Effector CD4-positive, alpha-beta T cell (primary cell): ENCODE measurements around the gene BRINP1. TPM values are rescaled to one million over a fixed set of nuclear protein-coding genes. Genes with fewer than 3 reads are reported as not detected.

Source experiments
- DNase-seq: peaks from one replicate; pipeline ENCODE4 v3.0.0-alpha.2; 2020
- total RNA-seq: gene quantifications from one replicate; lab custom pipeline; 2026; lab: John Stamatoyannopoulos, UW

BRINP1 gene
- not detected for total RNA-seq

DNA sequence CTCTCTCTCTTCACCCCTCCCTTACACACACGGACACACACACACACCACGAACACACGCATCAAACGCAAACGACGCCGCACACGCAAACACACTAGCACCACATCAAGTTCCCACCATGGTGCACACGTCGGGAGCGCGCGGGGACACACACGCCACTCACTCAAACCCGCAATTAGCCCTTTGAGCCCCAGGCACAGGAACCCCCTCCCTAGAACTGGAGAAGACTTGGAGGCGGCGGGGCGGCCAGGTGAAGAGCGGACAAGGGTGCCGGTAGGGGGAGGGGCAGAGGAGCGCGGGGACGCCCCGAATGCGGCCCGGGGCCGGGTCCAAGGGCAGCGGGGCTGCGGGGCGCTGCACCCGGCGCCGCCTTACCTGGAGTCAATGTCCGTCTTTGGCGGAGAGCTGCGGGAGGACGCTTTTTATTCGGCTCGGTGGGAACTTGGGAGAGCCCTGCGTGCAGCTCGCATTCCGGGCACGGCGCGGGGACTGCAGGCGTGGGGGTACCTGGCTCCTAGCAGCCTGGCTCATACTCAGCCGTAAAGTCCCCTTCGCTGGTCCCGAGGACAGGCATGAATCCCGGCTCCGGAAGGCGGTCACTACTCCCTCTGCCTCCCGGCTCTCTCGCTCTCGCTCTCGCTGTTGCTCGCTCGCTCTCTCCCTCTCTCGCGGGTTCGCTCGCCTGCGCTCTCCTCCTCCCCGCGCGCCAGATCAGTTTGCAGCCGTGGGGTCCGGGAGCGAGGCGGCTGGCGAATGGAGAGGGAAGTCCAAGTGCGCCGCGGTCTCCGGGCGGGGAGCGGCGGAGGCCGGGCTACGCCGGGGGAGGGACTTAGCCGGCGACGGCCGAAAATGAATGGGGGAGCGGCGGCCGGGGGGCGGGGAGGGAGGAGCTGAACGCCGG lies at the start of gene BRINP1:
BRINP1 (minus strand) TSS at position 755 of the 901 bp plus-strand sequence. CDS start 56,080 bp downstream, outside the sequence.
- no peak for DNase-seq

DNA sequence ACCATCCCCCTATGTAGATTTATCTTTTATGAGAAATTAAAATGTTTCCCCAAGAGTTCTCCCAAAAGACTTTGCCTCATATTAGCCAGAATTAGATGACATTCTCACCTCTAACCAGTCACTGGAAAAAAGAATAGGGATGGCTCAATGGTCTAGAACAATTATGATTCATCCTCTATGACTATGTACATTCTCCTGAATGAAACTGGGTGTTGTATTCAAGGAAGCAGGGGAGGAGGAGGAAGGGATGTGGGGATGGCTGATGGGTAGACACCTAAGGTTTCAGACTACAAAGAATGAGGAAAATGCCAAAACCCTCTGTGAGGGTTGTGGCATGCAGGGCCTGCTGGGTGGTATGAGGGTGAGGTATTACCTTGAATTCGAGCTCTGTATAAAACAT lies 49.5 kb upstream of the BRINP1 start:
- no peak for DNase-seq

- DNase-seq, result no peak
Observed at GRCh38 chr9:119416793-119417192, 47.6 kb upstream of the BRINP1 start.

DNA sequence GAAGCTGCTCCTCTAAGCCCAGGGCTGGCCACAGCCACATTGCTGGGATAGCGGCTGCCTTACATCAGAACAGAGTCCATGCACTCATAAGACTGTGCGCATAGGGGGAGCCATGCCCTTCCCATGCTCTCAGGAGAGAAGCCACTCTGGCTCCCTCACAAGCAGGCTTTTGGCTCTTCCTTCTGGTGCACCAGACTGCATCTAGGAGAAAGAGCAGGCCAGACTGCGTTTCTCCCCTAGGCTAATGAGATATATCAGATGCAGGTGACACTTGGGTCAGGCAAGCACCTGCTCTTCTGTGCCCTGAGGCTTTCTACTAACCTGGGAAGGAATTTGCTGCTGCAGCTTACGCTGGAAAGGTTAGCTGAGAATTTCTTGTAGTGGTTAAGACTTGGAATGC lies 43.2 kb upstream of the BRINP1 start:
- no peak for DNase-seq

GRCh38 chr9:119409552-119409951 lies 40.3 kb upstream of the BRINP1 start:
- DNase-seq, result no peak

DNA sequence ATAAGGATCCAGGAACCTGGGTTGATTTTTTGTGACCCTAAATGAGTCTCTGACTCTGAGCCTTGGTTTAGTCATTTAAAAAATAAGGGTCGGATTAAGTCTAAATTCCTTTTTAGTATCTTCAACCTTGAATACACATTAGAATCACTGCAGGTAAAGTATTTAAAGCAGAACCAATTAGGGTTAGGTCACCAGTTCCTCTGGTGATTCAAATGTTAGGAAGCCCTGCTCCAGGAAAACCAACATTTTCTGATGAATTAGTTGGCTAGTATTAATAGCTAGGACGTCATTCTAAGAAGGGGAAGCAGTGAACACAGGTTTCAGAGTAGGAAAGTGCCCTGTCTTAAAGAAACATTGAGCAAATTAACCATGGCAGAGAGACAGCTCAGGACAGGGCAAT lies 31.4 kb upstream of the BRINP1 start:
- DNase-seq, result no peak

DNA sequence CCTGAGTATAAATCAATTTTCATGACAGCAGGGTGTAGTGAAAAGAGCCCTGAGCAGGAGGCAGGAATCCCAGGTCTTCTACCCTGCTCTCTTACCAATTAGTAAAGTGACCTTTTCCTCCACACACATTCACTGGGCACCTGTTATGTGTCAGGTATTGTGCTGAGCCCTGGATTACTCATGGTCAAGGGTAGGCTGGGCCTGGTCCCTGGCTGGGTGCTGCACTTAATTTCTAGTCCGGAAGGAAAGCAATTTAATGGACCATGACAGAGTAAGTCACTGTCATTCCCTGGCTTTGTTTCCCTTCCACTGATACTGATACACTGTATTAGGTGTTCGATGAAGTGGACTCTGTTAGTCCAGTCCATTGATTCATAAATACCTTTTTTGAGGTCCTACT lies 29.1 kb upstream of the BRINP1 start:
- DNase-seq, result no peak

DNA sequence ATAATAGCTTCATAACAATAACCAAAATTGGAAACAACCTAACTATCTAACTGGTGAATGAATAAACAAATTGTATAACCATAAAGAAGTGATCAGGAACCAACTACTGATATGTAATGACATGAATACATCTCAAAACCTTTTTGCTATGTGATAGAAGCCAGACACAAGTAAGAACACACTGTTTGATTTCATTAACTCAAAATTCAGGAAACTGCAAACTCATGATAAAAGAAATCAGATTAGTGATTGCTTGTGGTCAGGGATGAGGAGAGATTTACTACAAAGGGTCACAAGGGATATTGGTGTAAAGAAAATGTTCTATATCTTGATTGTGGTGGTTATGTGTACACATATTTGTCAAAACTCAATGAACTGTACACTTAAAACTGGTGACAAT lies 22.6 kb upstream of the BRINP1 start:
- no peak for DNase-seq

DNA sequence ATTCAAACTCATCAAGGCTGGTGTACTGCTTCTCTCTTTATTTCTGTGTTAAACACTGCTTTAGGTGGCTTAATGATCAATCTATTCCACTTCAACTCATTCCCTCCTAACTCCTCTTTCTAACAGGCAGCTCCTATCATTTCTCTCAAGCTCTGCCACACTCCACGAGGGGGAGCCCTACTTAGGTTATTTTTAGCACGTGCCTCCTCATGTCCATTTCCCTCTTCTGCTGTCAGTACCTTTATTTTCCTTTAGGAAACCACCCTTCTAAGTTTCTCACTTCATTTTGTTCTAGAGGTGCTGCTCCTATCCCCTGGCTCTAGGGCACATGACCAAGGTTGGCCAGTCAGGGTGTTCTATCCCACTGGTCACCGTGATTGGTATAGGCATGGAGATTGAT lies 6.7 kb upstream of the BRINP1 start:
- no peak for DNase-seq

DNA sequence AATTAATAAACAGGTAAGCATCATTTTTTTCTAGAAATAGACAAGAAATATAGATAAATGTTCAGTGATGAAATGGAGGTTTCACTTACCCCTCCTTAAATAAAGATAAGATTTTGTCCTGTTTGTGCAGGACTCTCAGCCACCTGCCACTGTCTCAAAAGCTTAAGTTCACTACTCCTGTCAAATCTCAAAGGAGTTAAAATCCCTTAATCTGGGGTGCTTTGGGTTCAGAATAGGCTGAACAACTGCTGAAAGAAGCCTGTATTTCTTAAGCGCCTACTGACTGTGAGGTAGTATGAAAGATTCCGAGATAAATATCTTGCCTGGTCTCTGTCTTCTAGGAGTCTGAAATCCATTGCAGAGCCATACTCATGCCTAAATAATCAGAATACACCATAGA lies 3.7 kb upstream of the BRINP1 start:
- no peak for DNase-seq

GRCh38 chr9:119370816-119371215 lies 1.6 kb upstream of the BRINP1 start:
- no peak for DNase-seq

DNA sequence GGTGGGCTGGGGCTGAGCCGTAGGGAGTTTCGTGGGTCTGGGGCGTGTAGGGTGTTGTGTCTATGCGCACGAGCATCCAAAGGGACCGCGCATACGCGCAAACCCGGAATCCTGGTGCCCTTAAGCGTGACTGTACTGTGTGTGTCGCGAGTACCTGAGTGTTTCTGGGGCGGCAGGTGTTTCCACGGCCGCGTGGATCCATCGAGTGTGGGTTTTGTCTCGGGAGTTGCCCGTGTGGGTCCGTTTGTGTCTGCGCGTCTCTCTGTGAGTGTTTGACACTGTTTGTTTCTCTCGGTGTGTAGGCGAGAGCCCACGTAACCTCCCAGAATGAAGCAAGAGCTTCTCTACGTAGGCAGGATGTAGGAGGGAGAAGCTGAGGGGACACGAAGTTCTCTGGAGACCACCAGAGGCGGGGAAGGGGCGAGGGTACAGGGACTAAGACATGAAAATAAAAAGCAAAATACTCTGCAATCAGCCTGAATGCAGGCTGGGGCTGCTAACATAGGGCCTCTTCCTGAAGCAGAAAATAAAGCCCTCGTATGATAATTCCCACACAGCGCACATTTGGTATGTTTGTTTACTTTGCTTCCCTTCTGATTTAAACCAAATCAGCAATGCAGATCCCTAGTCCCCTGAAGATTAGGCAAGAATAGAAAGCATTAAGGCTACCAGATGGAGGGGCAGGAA lies 588 bp upstream of the BRINP1 start:
- DNase-seq, result no peak

DNA sequence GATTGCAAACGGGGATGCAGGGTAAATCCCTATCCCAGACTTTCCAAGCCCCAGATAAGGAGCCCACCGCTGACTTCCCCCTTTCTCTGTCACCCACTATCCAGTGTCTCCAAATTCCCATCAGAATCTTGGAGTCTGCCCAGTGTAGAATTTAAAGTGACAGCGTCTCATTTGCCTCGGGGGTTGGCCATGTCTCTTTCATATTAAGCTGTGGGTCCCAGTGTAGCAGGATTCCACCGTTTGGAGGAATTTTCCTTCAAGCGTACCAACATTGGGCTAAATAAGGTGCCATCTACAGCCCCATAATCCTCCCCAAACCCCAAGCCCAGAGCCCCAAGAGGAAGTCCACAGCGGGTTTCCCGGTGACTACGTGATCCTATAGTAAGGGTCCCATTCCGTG lies 1.1 kb downstream of the BRINP1 start:
- DNase-seq, result no peak

GRCh38 chr9:119367683-119368075 lies 1.6 kb downstream of the BRINP1 start:
- no peak for DNase-seq

DNA sequence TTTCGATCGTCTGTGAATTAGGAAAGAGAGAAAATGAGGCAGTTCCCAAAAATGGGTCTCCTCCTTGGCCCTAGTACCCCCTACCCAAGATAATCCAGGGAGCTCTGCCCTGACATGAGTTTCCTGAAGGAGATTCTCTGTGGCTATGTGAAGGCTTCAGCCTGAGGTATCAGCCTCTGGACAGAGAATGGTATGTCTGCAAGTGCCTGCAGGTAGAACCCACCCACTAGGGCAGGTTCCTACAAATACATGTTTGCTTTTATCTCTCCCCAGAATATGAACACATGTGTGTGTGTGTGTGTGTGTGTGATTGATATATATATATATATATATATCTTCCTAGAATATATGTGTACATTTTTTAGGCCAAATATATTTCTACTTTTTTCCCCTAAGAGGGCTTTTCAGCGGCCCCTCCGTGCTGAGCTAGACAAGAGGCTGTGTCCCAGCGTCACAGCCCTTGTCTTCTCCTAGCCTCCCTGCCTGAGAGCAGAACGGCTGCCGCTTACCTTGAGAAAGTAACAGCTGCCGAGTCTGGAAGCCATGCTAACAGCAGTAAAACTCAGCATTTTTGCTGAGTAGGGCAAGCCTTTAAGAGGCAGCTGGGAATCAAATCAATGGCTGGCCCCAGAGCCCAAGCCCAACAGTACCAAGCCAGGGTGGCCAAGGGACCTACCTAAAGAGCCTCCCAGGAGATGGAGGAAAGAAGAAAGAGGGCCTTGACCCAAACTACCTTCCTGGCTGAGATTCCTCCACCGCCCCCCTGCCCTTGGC lies 2.1 kb downstream of the BRINP1 start:
- no peak for DNase-seq

DNA sequence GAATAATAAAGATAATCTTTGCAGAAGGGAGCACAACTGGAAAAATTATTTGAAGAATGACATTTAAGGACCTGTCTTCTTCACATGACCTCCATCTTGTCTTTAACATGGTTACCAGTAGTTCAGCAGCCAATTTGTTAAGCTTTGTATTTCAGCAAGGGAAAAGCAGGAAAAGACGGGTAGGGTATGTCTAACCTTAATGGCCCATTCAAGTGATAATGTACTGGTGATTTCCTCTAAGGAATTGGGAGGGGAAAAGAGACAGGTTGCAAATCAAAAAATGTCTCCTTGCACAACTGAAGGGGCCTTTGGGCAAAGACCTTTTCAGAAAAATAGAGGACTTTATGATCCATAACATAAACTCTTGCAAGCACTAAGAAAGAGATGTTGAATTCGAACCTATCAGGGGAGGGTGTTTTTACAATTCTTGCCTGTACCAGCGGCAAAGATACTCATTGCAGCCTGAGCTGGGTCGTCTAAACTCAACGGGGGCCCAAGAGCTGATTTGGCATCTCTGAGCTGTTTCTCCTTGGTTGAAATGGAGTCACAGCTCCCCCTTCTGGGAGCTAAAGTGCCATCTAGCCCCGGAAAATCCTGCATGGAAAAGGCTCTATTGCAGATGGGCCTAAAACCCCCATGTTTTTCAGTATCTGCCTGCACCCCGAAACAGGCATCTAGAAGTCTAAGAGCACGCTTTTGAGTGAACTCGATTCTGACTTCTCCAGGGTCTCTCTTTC lies 3.8 kb downstream of the BRINP1 start:
- DNase-seq, result no peak

DNA sequence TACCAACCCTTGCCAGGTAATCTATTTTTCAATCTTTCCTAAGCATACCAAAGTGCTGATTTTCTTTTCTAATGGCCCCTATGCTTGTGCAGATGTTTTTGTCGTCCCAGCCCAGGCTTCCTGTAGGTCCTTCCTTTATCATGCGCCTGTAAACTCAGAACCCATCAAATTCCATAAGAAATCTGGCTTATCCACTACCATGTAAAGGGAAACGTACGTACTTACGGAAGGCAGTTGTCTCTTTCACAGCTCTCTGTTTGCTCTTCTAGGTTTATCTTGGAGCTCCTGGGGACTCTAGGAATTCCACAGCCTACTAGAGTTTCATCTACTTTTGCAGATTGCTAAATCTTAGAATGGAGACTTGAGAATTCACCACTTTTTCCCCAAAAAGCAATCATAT lies 9.0 kb downstream of the BRINP1 start:
- no peak for DNase-seq

DNA sequence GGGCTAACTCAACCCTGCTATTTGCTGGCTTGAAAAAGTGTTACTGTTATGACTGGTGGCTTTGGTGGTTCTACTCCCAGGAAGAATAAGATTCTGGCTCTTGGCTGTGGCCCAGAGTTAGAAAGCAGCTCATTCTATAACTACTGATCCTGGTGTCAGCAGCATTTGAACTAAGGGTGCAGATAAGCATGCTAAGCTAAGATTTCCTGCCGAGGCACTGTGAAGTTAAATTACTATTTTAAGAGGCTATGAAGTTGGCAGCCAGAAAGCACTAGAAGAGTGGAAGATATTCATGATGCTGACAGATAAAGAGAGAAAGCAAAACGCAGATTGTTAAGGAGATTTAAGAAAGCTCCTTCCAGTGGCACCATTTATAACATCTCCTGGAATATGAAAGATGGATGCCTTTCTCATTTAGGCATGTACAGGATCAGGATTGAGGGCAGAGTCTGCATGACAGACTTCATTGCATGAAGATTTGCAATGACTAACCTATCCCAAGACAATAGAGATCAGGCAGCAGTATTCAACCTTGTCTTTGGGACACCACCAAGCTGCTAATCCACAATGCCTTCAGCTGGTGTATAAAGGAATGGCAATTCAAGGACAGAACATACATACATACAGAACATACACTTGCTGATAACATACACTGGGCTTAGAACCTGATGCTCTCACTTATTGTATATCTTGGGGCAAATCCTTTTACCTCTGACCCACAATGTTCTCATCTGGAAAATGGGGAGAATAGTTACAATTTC lies 11.7 kb downstream of the BRINP1 start:
- no peak for DNase-seq

GRCh38 chr9:119349351-119349825 lies 19.8 kb downstream of the BRINP1 start:
- DNase-seq, result no peak

DNA sequence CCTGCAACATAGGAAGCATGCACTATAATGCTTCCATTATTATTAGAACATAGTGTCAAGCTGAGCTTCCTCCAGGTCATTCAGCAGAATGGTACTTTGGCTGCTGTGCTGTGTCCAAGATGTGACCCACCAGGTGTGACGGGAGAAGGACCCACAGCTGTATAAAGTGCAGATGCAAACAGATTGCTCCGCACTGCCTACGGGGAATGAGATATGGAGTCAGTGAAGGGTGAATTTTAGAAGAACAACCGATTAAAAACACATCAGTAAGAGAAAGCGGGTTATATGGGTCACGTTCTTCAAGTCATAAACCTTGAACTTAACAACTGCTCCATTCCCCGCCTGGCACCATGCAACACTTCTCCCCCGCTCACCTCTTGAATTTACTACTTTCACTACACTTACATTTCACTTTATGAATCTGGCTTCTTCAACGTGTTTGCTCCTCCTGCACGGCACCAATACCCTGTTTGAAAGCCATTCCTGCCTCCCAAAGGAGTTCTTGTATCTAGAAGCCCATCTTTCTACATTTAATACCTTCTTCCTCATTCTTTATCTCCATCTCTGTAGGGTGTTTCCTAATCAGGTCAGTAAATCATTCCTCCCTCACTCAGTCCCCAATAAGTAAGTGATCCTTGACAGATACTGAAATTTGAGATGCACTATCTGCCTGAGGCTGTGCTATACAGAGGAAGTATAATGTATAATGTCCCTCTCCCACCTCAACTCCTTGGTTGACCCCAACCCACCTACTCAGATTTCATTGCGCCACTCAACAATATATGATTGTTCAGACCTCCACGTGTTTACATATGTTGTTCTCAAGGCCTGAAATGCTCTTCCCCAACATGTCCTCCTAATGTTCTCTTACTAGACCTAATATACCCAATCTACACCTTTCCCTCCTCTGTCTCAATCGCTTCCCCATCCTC lies 25.9 kb downstream of the BRINP1 start:
- DNase-seq, result no peak

DNA sequence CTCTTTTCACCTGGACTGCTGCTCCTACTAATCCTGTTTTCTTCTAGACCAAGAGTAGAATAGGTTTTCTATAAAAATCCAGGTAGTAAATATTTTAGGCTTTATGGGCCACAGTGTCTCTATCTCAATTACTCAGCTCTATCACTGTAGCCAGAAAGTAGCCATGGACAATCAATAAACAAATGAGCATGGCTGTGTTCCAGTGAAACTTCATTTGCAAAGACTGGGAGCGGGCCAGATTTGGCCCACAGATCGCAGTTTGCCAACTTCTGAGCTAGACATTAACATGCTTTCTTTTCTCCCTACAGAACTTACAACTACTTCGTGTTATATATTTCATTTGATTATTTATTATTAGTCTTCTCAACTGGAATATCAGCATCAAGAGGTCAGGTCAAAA lies 30.2 kb downstream of the BRINP1 start:
- no peak for DNase-seq
